GM12873 (cell line): ENCODE measurements around the gene PPARGC1A.

ENCODE experiments used
- TF ChIP-seq, protein P1 (sequence below): IDR thresholded peaks from 2 replicates; pipeline ENCODE4 v1.5.1; 2012; ENCODE audit warnings: low read depth, mild to moderate bottlenecking, moderate library complexity, low read length, control low read depth; ENCODE audit not compliant: insufficient read depth; ENCODE audit errors: missing control alignments

The PPARGC1A gene

DNA sequence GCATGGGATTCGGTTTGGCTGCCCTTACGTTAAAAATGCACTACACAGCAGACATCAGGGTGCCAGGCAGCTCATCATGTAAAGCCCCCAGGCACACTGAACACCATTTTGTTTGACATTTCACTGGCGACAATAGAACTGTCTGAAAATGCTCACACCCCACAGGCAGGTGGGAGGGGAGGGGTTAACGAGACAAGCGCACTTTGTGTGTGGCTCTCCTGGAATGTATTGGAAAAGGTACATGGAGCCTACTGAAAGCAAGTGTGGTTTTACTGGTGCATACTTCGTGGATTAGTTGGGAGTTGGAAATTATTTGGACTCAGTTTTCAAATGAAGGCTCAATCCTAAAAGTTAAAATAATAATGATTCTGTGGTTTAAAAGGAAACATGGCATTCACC, 31.6 kb upstream of the PPARGC1A start:
- TF ChIP-seq, protein P1, sequence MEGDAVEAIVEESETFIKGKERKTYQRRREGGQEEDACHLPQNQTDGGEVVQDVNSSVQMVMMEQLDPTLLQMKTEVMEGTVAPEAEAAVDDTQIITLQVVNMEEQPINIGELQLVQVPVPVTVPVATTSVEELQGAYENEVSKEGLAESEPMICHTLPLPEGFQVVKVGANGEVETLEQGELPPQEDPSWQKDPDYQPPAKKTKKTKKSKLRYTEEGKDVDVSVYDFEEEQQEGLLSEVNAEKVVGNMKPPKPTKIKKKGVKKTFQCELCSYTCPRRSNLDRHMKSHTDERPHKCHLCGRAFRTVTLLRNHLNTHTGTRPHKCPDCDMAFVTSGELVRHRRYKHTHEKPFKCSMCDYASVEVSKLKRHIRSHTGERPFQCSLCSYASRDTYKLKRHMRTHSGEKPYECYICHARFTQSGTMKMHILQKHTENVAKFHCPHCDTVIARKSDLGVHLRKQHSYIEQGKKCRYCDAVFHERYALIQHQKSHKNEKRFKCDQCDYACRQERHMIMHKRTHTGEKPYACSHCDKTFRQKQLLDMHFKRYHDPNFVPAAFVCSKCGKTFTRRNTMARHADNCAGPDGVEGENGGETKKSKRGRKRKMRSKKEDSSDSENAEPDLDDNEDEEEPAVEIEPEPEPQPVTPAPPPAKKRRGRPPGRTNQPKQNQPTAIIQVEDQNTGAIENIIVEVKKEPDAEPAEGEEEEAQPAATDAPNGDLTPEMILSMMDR = no peak

DNA sequence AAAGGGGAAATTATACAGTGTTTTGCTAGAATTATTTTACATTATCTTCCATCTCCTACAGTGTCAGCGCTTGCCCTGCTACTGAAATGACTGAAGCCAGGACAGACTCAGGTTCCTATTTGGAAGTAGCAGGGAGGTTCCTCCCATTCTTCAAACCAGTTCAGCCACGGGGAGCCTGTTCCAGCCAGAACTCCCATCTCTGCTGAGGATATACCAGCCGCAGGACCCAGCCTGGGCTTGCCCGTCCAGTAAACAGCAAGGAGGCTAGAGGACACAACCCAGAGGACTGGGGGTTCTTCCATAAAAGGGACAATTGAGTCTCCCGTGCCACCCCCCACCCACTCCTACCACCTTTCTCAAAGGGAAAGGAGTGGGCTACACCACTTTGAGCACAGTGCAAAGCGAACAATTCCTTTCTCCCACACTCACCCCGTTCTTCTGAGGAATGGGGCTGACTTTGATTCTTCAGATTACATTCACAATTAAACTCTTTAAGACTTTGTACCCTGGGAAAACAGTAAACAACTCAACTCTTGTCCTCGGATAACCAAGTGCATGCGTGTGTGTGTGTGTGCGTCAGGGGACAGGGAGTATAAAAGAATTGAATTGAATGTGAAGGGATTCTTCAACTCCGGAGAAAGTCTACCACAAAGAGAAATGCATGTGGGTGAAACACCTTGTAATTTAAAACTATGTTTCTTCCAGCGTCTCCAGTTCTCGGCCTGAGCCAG, 31.0 kb upstream of the PPARGC1A start:
- TF ChIP-seq, protein P1 = no peak

DNA sequence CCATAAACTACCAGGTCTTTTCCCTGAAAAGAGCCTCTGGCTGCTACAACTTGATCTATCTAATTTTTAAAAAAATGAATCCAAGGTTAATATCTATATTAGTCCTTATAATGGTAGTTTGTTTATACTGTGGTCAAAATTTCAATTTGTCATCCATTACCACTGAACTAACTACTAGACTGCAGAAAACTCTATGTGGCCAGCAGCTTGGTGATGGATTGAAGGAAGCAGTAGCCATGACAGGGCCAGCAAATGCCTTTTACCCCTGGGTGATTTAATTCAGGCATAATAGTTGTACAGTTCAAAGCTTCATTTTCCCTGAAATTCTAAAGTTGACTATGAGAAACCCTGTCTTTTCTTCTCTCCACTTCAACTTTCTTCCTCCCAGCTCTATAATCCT, 30.4 kb upstream of the PPARGC1A start:
- TF ChIP-seq, protein P1 = no peak

DNA sequence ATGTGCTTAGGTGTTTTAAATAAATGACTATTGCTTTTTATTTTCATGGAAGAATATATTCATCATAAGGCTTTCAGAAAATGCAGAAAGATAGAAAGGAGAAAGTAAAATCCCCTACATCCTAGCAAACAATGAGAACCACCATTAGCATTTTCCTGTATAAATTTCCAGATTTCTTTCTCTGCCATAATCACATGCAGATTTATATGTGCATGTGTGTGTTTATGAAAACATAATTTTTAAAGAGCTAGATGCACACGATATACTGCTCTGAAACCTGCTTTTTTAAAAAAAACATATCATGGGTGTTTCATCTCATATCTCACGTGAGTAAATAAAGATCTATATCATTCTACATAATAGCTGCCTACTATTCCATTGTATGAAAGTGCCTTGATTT, 26.4 kb upstream of the PPARGC1A start:
- TF ChIP-seq, protein P1 = no peak

DNA sequence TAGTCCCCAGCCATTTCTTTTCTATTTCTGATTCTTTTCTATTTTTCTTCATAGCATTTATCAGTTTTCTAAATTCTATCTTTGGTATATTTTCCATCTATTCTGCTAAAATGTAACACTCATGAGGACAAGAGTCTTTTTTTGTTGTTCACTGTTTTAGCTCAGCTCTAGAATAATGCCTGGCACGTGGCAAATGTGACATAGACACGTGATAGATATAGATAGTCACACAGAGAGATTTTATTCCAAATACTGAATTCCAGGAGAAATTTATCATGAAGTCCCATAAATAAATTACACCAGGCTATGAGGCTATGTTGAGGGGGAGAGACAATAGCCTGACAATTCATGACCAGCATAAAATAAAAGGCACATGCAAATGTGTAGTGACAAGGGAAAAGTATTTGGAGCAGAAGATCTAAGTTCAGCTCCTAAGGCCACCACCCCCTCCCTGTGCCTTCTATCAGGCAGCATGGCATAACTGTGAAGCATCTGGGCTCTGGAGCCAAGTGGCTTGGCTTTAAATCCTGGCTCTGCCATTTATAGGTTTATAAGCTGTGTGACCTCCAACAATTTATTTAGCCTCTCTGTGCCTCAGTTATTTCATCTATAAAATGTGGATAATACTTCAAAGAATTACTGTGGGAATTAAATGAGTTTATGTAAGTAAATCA, 25.7 kb upstream of the PPARGC1A start:
- TF ChIP-seq, protein P1 = no peak

DNA sequence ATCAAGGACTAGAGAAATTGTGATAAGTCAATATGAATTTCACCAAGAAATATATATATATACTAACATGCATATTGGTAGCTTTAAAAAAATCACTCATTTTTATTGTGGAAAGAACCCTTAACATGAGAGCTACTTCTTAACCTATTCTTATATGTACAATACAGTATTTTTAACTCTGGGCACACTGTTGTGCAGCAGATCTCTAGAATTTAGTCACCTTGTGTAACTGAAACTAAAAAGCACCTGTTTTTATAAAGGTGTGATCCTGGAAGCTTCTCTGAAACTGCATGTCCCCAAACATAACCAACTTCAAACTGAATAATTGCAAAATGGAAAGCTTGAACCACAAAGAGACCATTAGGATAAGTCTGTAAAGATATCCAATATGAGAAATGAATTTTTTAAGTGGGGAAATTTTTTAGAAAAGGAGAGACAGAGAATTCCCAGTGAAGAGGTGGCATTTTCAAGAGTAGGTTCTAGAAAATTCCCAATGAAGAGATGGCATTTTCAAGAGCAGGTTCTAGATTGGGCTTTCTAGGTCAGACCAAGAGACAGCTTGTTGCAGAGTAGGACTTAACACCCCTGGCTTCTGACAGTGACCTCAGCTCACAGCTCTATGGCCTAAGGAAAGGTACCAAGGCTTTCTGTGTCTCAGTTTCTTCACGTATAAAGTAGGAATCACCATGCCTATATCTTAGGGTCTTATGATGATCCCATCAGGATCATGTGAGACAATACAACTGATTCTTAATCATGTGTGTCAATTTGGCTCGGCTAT, 22.0 kb upstream of the PPARGC1A start:
- TF ChIP-seq, protein P1 = no peak

DNA sequence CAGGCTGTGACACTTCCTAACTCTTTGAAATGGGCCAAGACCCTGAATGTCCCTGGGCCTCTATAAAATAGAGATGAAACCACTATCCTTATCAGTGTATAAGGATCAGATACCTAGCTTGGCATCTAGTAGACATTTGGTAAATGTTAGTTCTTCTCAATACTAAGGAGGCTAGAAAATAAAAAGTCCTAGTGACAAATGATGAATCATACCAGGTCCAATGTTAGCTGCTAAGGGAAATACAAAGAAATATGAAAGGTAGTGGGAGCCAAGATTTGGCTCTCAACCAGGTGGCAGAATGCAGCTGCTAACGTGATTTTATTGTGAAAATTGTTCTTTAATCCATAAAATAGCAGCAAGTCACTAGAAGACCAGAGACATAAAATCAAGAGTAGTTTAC, 19.8 kb upstream of the PPARGC1A start:
- TF ChIP-seq, protein P1 = no peak
